GM20431 (cell line): ENCODE data around the gene RYR3.

Source experiments
- in situ Hi-C: fragments of 300-500 bp; cut with MseI, MboI; formaldehyde crosslinking; loops from one replicate; pipeline ENCODE4 v1.15.0; 2020; ENCODE audit warnings: low sequenced_read_pairs; ENCODE audit not compliant: unreplicated experiment

RYR3 gene

GRCh38 chr15:33315044-33315443 is 4.3 kb downstream of the RYR3 start:
- in situ Hi-C loops, result no loop called here

GRCh38 chr15:33317896-33318295 is 7.1 kb downstream of the RYR3 start:
- in situ Hi-C loops, result no loop called here

GRCh38 chr15:33320017-33320416 is 9.2 kb downstream of the RYR3 start:
- in situ Hi-C loops, result no loop called here

- in situ Hi-C loops, result no loop called here
Observed at GRCh38 chr15:33322091-33322490, 11.3 kb downstream of the RYR3 start.

- in situ Hi-C loops, result no loop called here
Observed at GRCh38 chr15:33324609-33325008, 13.8 kb downstream of the RYR3 start.

GRCh38 chr15:33326908-33327307 is 16.1 kb downstream of the RYR3 start:
- in situ Hi-C loops, result no loop called here

- in situ Hi-C loops, result no loop called here
Observed at GRCh38 chr15:33328106-33328505, 17.3 kb downstream of the RYR3 start.

- in situ Hi-C loops, result no loop called here
Observed at GRCh38 chr15:33329457-33329856, 18.7 kb downstream of the RYR3 start.

- in situ Hi-C loops, result no loop called here
Observed at GRCh38 chr15:33330931-33331330, 20.2 kb downstream of the RYR3 start.

- in situ Hi-C loops, result no loop called here
Observed at GRCh38 chr15:33341953-33342352, 31.2 kb downstream of the RYR3 start.

GRCh38 chr15:33343275-33343674 is 32.5 kb downstream of the RYR3 start:
- in situ Hi-C loops, result no loop called here

- in situ Hi-C loops, result no loop called here
Observed at GRCh38 chr15:33344111-33344510, 33.3 kb downstream of the RYR3 start.

GRCh38 chr15:33344530-33344929 is 33.8 kb downstream of the RYR3 start:
- in situ Hi-C loops, result no loop called here

GRCh38 chr15:33354411-33354810 is 43.6 kb downstream of the RYR3 start:
- in situ Hi-C loops, result no loop called here

- in situ Hi-C loops, result no loop called here
Observed at GRCh38 chr15:33357845-33358244, 47.1 kb downstream of the RYR3 start.

GRCh38 chr15:33358306-33358705 is 47.5 kb downstream of the RYR3 start:
- in situ Hi-C loops, result no loop called here

GRCh38 chr15:33360886-33361285 is 50.1 kb downstream of the RYR3 start:
- in situ Hi-C loops, result no loop called here

- in situ Hi-C loops, result no loop called here
Observed at GRCh38 chr15:33369941-33370622, 59.3 kb downstream of the RYR3 start.

GRCh38 chr15:33370623-33371020 is 59.9 kb downstream of the RYR3 start:
- in situ Hi-C loops, result no loop called here

- in situ Hi-C loops, result no loop called here
Observed at GRCh38 chr15:33371159-33371558, 60.4 kb downstream of the RYR3 start.

GRCh38 chr15:33374226-33374914 is 63.6 kb downstream of the RYR3 start:
- in situ Hi-C loops, result no loop called here

- in situ Hi-C loops, result no loop called here
Observed at GRCh38 chr15:33375236-33375635, 64.5 kb downstream of the RYR3 start.
